ENCODE data around the gene GMCL2.
"Not testable (repeated sequence)": the region's sequence is repeated elsewhere in the genome, so short reads cannot be mapped to it uniquely, and the experiment has no call there.

GMCL2 gene, protein sequence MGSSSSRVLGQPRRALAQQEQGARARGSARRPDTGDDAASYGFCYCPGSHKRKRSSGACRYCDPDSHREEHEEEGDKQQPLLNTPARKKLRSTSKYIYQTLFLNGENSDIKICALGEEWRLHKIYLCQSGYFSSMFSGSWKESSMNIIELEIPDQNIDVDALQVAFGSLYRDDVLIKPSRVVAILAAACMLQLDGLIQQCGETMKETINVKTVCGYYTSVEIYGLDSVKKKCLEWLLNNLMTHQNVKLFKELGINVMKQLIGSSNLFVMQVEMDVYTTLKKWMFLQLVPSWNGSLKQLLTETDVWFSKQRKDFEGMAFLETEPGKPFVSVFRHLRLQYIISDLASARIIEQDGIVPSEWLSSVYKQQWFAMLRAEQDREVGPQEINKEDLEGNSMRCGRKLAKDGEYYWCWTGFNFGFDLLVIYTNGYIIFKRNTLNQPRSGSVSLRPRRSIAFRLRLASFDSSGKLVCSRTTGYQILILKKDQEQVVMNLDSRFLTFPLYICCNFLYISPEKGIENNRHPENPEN

GRCh38 chr5:178187014-178187413 is at the start of gene GMCL2:
TSS of gene GMCL2 (minus strand) at chr5:178187371. CDS start at chr5:178187299, 72 bp downstream.
- no peak for DNase-seq

DNA sequence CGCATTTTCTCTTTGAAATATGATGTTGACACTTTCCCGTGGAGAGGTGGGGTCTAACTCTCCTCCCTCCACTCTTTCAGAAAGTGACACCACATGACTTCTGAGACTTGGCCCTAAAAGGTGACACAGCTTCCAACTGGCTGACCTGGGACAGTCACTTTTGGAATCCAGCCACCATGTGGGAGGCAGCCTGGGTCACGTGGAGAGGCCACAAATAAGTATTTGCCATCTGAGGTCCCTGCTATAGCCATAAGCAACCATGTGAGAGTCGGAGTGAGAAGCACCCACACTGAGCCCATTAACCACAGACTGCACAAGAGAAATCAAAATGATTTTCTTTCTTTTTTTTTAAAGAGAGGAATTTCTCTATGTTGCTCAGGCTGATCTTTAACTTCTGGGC is 49.5 kb upstream of the GMCL2 start:
- peak in 1 of 2 donors; percentile 22 for DNase-seq

GRCh38 chr5:178236126-178236525 is 49.0 kb upstream of the GMCL2 start:
- no peak for DNase-seq

GRCh38 chr5:178235588-178235974 is 48.4 kb upstream of the GMCL2 start:
- no peak for DNase-seq

DNA sequence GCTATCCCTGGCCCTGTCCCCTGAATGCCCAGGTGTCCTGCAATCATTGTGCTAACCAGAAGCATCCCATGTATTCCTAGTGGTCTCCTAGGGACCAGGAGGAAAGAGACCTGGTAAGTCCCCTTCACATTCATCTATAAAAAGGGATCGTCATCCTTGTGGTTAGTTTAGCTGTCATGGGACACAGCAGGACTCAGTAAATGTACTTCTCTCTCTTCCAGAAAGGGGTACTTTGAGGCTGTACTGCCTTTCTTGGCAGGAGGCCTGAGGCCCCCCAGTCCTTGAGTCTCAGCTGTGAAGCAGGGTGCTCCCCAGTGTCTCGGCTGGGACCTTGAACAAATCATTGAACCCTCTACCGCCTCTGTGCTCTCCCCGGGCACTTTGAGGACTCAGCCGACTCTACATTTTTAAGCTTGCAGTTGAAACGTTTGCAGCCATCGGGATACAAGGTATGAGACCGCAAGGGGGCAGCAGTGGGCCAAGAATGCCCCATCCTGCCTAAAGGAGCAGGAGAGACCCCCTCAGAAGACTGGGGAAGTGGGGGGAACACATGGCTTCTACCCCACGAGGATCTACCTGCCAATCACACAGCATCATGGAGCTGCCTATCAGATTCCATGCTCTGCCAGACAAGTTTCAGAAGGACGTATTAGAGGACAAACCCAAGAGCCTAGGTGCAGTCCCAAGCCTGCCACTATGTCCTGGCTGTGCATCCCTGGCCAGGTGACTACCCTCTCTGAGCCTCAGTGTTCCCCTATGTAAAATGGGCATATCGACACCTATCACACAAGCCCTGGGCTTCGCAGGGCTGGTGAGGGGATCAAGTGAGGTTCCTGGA is 47.8 kb upstream of the GMCL2 start:
- DNase-seq: peak; percentile 28 to 71

DNA sequence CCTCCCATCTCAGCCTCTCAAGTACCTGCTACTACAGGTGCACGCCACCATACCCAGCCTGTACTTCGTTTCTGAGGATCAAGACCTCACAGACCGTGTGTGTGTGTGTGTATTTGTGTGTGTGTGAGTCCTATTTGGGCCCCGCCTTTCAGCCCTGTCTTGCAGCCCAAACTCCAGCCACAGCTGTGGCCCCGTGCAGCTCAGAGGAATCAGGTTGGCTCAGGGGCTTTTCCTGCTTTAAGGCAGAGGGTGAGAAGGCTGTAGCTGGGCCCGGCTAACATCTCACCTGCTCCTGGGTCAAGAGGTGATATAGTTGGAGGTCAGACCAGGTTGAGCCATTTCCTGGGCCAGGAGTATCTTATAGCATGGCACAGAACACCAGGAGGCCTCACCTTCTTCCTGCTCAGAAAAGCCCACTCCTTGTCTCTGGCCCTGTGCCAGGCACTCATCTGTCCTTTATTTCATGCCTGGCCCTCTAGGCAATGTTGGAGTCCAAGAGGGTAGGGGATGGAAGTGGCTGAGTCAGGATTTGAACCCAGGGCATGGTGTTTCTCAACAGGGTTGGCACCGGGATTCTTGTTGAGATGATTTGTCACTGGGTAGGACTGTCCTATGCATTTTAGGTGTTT is 47.1 kb upstream of the GMCL2 start:
- DNase-seq: no peak

- DNase-seq: peak in 1 of 2 donors; percentile 9
Measured at GRCh38 chr5:178232920-178233429, 45.8 kb upstream of the GMCL2 start.

- peak in 1 of 2 donors; percentile 47 for DNase-seq
Measured at GRCh38 chr5:178232124-178232919, 45.2 kb upstream of the GMCL2 start, which contains the start of gene PHYKPL. TSS of gene PHYKPL (minus strand) at chr5:178232802. CDS start at chr5:178232550, 252 bp downstream.

DNA sequence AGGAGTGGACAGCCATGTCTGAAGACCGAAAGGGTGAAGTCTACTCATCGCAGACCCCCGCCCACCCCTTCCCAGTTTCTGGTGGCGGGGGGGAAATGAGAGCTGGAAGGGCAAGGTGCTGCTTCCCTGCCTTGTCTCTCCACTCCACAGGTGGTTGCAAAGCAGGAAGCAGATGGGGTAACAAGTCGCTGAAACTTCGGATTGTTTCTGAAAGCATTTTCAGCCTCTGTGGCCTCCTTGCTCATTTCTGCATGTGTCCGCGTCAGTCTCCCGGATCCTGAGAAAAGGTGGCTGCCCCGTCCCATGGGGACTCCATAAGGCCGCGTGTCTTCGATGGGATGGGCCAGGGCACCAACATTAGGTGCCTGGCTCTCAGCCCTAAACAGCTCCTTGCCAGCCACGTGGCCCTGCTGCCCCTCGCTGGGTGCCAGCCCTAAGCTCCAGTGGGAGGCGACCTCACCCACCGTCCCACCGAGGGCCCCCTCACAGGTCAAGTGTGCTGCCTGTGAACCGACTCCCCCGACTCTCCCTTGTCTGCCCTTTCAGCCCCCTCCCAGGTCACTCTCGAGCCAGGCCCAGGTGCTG is 44.5 kb upstream of the GMCL2 start:
- DNase-seq: no peak

- DNase-seq: no peak
Measured at GRCh38 chr5:178230879-178231538, 43.8 kb upstream of the GMCL2 start.

- no peak for DNase-seq
Measured at GRCh38 chr5:178229861-178230260, 42.7 kb upstream of the GMCL2 start.

DNA sequence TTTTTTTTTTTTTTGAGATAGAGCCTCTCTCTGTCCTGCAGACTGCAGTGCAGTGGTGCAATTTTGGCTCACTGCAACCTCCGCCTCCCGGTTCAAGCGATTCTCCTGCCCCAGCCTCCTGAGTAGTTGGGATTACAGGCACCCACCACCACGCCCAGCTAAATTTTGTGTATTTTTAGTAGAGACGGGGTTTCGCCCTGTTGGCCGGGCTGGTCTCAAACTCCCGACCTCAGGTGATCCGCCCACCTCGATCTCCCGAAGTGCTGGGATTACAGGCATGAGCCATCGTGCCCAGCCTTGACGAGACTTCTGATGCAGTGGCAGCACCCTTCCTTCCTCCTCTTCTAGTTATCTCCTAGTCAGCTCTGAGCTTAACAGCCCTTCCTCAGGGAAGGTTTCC is 41.9 kb upstream of the GMCL2 start:
- DNase-seq: not testable (repeated sequence)

DNA sequence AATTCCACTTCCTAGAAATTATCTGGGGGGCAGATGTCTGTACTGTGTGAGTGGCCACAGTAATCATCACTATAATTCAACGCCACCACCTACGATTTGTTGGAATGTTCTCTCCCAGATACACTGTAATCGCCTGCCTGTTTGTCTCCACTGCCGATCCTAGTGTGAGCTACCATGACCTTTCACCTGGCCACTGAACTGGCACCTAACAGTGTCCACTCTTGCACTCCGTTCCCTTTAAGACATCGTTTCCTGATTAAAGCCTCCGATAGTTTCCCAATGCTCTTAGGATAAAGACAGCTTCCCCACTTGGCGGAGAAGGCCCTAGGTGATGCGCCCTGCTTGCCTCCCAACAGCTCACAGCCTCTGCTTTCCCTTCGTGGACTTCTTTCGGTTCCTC is 41.4 kb upstream of the GMCL2 start:
- DNase-seq: no peak

GRCh38 chr5:178227929-178228328 is 40.8 kb upstream of the GMCL2 start:
- DNase-seq: no peak

- DNase-seq: no peak
Measured at GRCh38 chr5:178227138-178227659, 40.0 kb upstream of the GMCL2 start.

DNA sequence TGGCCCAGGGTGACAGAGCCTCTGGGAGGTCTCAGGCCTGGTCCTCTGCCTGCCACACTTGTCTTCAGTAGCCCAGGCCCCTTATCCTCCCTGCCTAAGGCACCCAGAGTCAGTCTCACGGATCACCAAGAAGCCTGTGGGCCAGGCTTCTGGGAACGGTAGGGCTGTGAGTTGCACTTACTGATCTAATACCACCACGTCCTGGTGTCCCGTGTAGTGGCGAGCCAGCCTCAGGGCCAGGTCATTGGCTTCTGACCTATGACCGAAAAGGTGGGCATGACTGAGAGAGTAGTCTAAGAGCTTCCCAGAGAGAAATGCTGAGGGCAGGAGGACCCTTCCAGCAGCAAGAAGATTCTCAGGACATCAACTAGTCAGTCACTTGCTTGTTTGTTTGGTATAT is 38.0 kb upstream of the GMCL2 start:
- no peak for DNase-seq

DNA sequence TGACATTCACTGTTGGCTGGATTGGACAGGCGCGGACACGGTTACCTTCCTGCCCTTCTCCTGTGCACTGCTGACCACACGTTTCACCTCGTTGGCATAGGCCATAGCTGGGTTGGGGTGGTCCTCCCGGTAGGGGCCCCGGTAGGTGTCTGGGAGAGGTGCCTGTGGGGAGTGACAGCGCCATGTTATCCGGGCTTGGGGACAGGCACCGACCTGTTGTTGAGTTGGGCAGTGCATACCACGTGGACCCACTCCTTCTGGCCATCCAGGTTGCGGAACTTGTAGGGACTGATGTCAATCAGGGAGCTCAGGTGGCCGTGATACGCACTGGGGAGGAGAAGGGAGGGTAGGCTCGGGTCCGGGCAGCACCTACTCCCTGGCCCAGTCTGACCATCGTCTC is 37.2 kb upstream of the GMCL2 start:
- no peak for DNase-seq

DNA sequence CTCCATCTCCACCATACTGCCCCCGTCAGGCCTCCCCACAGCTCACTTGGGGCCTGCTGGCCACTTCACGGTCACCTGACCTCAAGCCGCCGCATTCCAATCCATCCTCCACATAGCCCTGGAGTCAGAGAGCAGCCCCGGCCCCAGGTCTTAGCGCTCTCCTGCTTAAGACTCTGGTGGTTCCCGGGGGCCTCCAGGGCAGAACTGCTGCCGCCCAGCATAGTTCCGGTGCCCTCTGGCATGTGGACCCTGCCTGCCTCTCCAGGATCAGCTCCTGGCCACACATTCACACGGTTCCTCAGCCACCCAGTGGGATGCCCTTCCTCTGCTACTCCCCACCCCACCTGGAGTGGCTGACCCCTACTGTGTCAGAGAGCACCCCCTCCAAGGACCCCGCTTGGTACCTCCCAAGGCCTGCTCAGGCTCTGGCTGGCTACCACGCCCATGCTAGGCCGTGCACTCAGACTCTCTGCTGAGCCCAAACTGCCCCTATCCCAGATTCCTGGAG is 36.7 kb upstream of the GMCL2 start:
- no peak for DNase-seq

DNA sequence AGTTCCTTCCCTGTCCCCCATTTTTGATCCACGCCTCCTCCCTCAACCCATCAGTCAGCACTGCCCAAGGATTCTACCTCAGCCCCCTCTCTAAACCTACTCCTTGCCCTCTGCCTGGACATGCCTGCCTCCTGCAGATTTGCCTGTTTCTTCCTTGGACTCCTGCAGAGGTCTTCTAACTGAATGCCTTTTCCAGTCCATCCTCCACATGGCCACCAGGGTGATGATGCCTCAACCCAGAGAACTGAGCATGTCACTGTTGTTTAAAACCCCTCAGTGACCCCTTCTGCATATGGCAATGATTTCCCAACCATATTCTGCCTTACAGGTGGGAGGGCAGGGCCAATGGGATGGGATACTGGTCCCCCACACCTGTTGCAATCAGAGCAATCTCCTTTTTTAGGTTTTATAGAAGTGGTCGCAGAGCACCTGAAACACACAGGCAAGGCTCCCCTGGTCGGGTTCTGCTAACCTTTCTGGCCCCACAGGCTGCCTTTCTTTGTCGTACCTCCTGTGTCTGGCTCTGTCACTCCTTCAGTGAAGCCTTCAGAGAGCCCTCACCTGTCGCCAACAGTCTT is 36.1 kb upstream of the GMCL2 start:
- DNase-seq: no peak

DNA sequence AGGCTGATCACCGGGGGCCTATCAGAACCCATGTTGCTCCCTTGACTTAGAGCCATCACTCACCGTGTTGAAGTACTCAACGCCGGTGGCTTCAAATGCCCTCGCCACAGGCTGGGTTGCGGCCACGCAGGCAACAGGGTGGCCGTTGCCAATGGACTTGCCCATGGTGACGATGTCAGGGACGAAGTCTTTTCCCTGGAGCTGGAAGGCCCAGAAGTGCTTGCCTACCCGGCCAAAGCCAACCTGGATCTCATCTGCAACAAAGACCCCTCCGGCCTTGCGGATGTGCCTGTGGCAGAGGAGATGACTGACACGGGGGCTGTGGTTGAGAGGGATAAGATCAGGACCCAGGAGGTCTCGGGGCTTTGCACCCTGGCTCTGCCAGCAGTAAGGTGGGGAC is 35.1 kb upstream of the GMCL2 start:
- DNase-seq: no peak

Data from bone marrow (tissue), 2 donors.